Heart left ventricle (tissue), 13 donors: ENCODE results near the gene GIPC3.

Experiments
- POLR2A ChIP-seq, 2 donors: fragments of 450-650 bp; IDR thresholded peaks; one replicate each; pipeline ENCODE4 v1.6.1; 2017; ENCODE audit warnings: antibody characterized with exemption in 2 of 2, mild to moderate bottlenecking in 2 of 2, moderate library complexity in 2 of 2
- TF ChIP-seq, protein P1 (sequence below), 12 donors: fragments of 200-600 bp; sonication (generic) in 4 of 12; IDR thresholded peaks; one replicate each; pipeline versions ENCODE4 v1.5.0 to v1.8.0; 2018 to 2022; ENCODE audit warnings: antibody characterized with exemption in 12 of 12, mild to moderate bottlenecking in 5 of 12
- donor health status: ischemic (EF 13 %, LVEDD 7.1; RV severe dilation, severe dysfunction).
- donor health status: DM: no; HTN: yes; CAD: no.
- donor health status: DM: no; HTN: no; CAD: no.
- donor health status: ischemic (EF 25% LVEDD 6.9; RV normal size, moderate dysfunction).
- donor health status: ischemic (EF 25% LVEDD 5.7; RV mildly dilated, moderate dysfunction).
- donor health status: ischemic (EF 35%, LVEDD 5.7; RV mildly dilated, moderate dysfunction).
- donor health status: nonischemic (EF 11% LVEDD 7.7; RV severe dilation, severe dysfunction).
- donor health status: DM: yes; HTN: yes; CAD: no.
- donor health status: PGD.
- donor health status: ischemic (EF 29% LVEDD 5.4; RV normal size, mild dysfunction).
- donor health status: nonischemic (EF 23%, LVEDD 6.1; RV moderate dilation, normal function).

DNA sequence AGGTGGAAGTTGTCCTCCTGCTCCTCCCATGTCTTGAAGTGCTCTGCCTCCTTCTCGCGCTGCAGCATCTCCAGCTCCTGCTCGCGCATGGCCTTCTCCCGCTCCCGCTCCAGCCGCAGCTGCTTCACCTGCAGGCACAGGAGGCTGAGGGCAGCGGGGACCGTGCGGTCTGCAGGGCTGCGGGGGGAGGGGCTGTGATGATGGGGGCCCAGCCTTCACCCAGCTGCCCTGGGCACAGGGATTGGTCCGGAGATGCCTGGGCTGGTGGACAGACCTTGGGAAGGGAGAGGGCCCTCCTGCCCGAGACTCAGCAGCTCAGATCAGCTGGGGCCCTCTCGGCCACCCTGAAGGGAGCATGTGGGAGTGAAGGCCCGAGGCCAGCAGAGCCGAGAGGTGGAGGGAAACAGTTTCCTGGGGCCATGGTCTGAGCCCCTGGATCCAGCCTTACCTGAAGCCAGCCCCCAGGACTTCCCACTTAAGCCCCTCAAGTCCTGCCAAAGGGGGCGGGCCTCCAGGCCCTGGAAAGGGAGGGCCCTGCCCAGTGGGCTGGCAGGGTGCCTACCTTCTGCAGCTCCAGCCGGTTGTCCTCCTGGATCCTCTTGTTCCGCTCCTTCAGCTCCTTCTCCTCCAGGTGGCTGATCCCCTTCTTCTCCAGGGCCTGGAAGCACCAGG, 35.0 kb downstream of the GIPC3 start:
- TF ChIP-seq, protein P1, sequence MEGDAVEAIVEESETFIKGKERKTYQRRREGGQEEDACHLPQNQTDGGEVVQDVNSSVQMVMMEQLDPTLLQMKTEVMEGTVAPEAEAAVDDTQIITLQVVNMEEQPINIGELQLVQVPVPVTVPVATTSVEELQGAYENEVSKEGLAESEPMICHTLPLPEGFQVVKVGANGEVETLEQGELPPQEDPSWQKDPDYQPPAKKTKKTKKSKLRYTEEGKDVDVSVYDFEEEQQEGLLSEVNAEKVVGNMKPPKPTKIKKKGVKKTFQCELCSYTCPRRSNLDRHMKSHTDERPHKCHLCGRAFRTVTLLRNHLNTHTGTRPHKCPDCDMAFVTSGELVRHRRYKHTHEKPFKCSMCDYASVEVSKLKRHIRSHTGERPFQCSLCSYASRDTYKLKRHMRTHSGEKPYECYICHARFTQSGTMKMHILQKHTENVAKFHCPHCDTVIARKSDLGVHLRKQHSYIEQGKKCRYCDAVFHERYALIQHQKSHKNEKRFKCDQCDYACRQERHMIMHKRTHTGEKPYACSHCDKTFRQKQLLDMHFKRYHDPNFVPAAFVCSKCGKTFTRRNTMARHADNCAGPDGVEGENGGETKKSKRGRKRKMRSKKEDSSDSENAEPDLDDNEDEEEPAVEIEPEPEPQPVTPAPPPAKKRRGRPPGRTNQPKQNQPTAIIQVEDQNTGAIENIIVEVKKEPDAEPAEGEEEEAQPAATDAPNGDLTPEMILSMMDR (IDR thresholded peaks at IDR 0.05), result no peak
- no peak for TF ChIP-seq POLR2A (IDR thresholded peaks at IDR 0.05)
